ENCODE data around the gene SMIM27. TPM values are rescaled to one million over a fixed set of nuclear protein-coding genes. Genes with fewer than 3 reads are reported as not detected.

The SMIM27 gene
- total and polyA plus RNA-seq, 2 experiments from 2014 or later, result 3.4 to 106 TPM

- peaks cover 7% of the 10 kb centered on the region for H3K4me1 Mint-ChIP-seq
- H3K36me3 Mint-ChIP-seq (ENCODE audit: low read depth), result no peaks in the 10 kb centered on the region
- 0 out of 2 replicates have a peak, but pooled peaks cover 3% of the 10 kb centered on the region for H3K9me2 ChIP-seq (ENCODE audit: insufficient read depth)
- H3K36me3 ChIP-seq (ENCODE audit: insufficient read depth), result no peaks in the 10 kb centered on the region
- no peak for TF ChIP-seq POLR2AphosphoS5 (IDR thresholded peaks at IDR 0.05; ENCODE audit: low read depth)
- TF ChIP-seq ZNF331 (CRISPR knock-in tag; IDR thresholded peaks at IDR 0.05; ENCODE audit: low read depth), result no peak
- TF ChIP-seq CTCF (conservative IDR thresholded peaks at IDR 0.05; ENCODE audit: low read depth in 2 of 2), result no peak
- no peak for TF ChIP-seq CREB1 (CRISPR knock-in tag; IDR thresholded peaks at IDR 0.05; ENCODE audit: low read depth)
- TF ChIP-seq EZH2 (IDR thresholded peaks at IDR 0.05; ENCODE audit: low read depth, unreplicated experiment), result no peak
- no peak for TF ChIP-seq ZNF462 (CRISPR knock-in tag; IDR thresholded peaks at IDR 0.05)
- no peak for TF ChIP-seq EZH2phosphoT487 (IDR thresholded peaks at IDR 0.05; ENCODE audit: unreplicated experiment)
- TF ChIP-seq STAT1 (IDR thresholded peaks at IDR 0.05; ENCODE audit: unreplicated experiment), result no peak
- TF ChIP-seq ETS1 (IDR thresholded peaks at IDR 0.05), result no peak
- TF ChIP-seq ZNF114 (CRISPR knock-in tag; IDR thresholded peaks at IDR 0.05), result no peak
- no peak for TF ChIP-seq JUNB (IDR thresholded peaks at IDR 0.05; ENCODE audit: unreplicated experiment)
- no peaks in the 10 kb centered on the region for H3K9me3 Mint-ChIP-seq
- H3K27me3 ChIP-seq (ENCODE audit: insufficient read depth), result no peaks in the 10 kb centered on the region
- H3K27me3 Mint-ChIP-seq (ENCODE audit: insufficient read depth, low read depth, poor library complexity), result no peaks in the 10 kb centered on the region
- no peaks in the 10 kb centered on the region for H4K20me1 ChIP-seq (replicated peaks; ENCODE audit: insufficient read depth)
- H2AFZ ChIP-seq, result no peak overlapping the region
- no peak for ATAC-seq
- no peak overlapping the region for H3K27ac Mint-ChIP-seq
- no peaks in the 10 kb centered on the region for H3K79me2 ChIP-seq (replicated peaks; ENCODE audit: insufficient read depth)
- no peak for DNase-seq (ENCODE audit: low spot score)
- H3K4me3 ChIP-seq, result no peak overlapping the region
- no peak overlapping the region for H3K4me3 Mint-ChIP-seq
- H3F3A ChIP-seq (replicated peaks; ENCODE audit: low read depth), result no peaks in the 10 kb centered on the region
- H3K27ac ChIP-seq (ENCODE audit: low read depth), result no peak overlapping the region
- 0 out of 2 replicates have a peak, but pooled peaks cover 7% of the 10 kb centered on the region for H3K4me1 ChIP-seq (ENCODE audit: insufficient read depth)
- H3K4me2 ChIP-seq, result no peak overlapping the region
Measured at GRCh38 chr9:32584784-32585183, 32.7 kb downstream of the SMIM27 start.

All from GM23338 (cell line).